HepG2 (cell line): ENCODE results near the gene DBNDD2. TPM values are rescaled to one million over a fixed set of nuclear protein-coding genes. Genes with fewer than 3 reads are reported as not detected.

Source experiments
- ATF6 ChIP-seq: sonication (generic); formaldehyde crosslinking; conservative IDR thresholded peaks from 2 replicates; pipeline ENCODE4 v1.4.0; 2020; ENCODE audit warnings: missing genetic modification reagents
- BRD4 ChIP-seq: sonication (generic); formaldehyde crosslinking; IDR thresholded peaks from 2 replicates; pipeline ENCODE4 v1.4.0; 2020; ENCODE audit warnings: missing genetic modification reagents
- CSRNP1 ChIP-seq: sonication (generic); formaldehyde crosslinking; IDR thresholded peaks from 2 replicates; pipeline ENCODE4 v1.8.1; 2023; ENCODE audit warnings: mild to moderate bottlenecking, missing genetic modification reagents
- FOXP1 ChIP-seq, 2 experiments: fragments of 450-650 bp in 1 of 2; IDR thresholded peaks; 2 replicates each; pipeline ENCODE4 v1.6.1; 2017 to 2018; ENCODE audit warnings: antibody characterized with exemption in 1 of 2
- HOXD1 ChIP-seq: sonication (generic); formaldehyde crosslinking; IDR thresholded peaks from 2 replicates; pipeline ENCODE4 v1.5.0; 2020; ENCODE audit warnings: missing genetic modification reagents
- KMT2A ChIP-seq: sonication (generic); formaldehyde crosslinking; IDR thresholded peaks from 2 replicates; pipeline ENCODE4 v1.4.0; 2020; ENCODE audit warnings: missing genetic modification reagents
- MBD4 ChIP-seq: IDR thresholded peaks from 2 replicates; pipeline ENCODE4 v1.6.1; 2012; ENCODE audit warnings: low read length, inconsistent platforms, borderline replicate concordance
- NFYC ChIP-seq: IDR thresholded peaks from 2 replicates; pipeline ENCODE4 v1.6.1; 2016; ENCODE audit warnings: missing genetic modification reagents, missing compliant biosample characterization
- RFX5 ChIP-seq: IDR thresholded peaks from 2 replicates; pipeline ENCODE4 v1.6.1; 2011; ENCODE audit warnings: low read depth, low read length, improper control_type of control experiment
- SMYD3 ChIP-seq: sonication (generic); formaldehyde crosslinking; IDR thresholded peaks from 2 replicates; pipeline ENCODE4 v1.8.1; 2023; ENCODE audit warnings: mild to moderate bottlenecking, missing genetic modification reagents
- SRY ChIP-seq: sonication (generic); formaldehyde crosslinking; IDR thresholded peaks from 2 replicates; pipeline ENCODE4 v1.8.0; 2022; ENCODE audit warnings: mild to moderate bottlenecking, missing genetic modification reagents
- TEAD2 ChIP-seq: sonication (generic); formaldehyde crosslinking; IDR thresholded peaks from 2 replicates; pipeline ENCODE4 v1.9.0; 2021; ENCODE audit warnings: missing genetic modification reagents
- YY1 ChIP-seq: IDR thresholded peaks from 2 replicates; pipeline ENCODE4 v1.6.1; 2011; ENCODE audit warnings: low read length, low read depth, moderate library complexity, mild to moderate bottlenecking; ENCODE audit not compliant: insufficient read depth, insufficient replicate concordance
- ZFX ChIP-seq: sonication (generic); formaldehyde crosslinking; IDR thresholded peaks from 2 replicates; pipeline ENCODE4 v1.4.0; 2020; ENCODE audit warnings: mild to moderate bottlenecking, low read depth, missing genetic modification reagents, moderate library complexity
- ZNF124 ChIP-seq: sonication (generic); formaldehyde crosslinking; IDR thresholded peaks from 2 replicates; pipeline ENCODE4 v1.4.0; 2020; ENCODE audit warnings: missing genetic modification reagents
- ZNF354B ChIP-seq: sonication (generic); formaldehyde crosslinking; IDR thresholded peaks from 2 replicates; pipeline ENCODE4 v1.8.0; 2022; ENCODE audit warnings: mild to moderate bottlenecking, missing genetic modification reagents
- ZNF605 ChIP-seq: sonication (generic); formaldehyde crosslinking; IDR thresholded peaks from 2 replicates; pipeline ENCODE4 v1.8.0; 2022; ENCODE audit warnings: mild to moderate bottlenecking, missing genetic modification reagents
- ZNF687 ChIP-seq: sonication (generic); formaldehyde crosslinking; IDR thresholded peaks from 2 replicates; pipeline ENCODE4 v1.5.1; 2020; ENCODE audit warnings: mild to moderate bottlenecking, missing genetic modification reagents, moderate library complexity
- ZNF761 ChIP-seq: sonication (generic); formaldehyde crosslinking; conservative IDR thresholded peaks from 2 replicates; pipeline ENCODE4 v1.4.0; 2020; ENCODE audit warnings: mild to moderate bottlenecking, missing genetic modification reagents
- ZNF766 ChIP-seq: sonication (generic); formaldehyde crosslinking; IDR thresholded peaks from 2 replicates; pipeline ENCODE4 v1.5.0; 2020; ENCODE audit warnings: missing genetic modification reagents, borderline replicate concordance
- ZNF782 ChIP-seq: sonication (generic); formaldehyde crosslinking; IDR thresholded peaks from 2 replicates; pipeline ENCODE4 v1.4.0; 2020; ENCODE audit warnings: missing genetic modification reagents, mild to moderate bottlenecking, borderline replicate concordance
- ZNF788 ChIP-seq: sonication (generic); formaldehyde crosslinking; IDR thresholded peaks from 2 replicates; pipeline ENCODE4 v1.5.0; 2020; ENCODE audit warnings: mild to moderate bottlenecking, missing genetic modification reagents, borderline replicate concordance
- ZNF792 ChIP-seq: IDR thresholded peaks from 2 replicates; pipeline ENCODE4 v1.6.1; 2016
- polyA plus RNA-seq, 8 experiments: library from polyadenylated mRNA; depleted of rRNA in 3 of 8; stranded (reverse) in 7 of 8; unstranded in 1 of 8; fragments of >200 nt; fragmentation: Illumina TruSeq in 4 of 8; extraction: Trizol in 4 of 8; gene quantifications; 2 replicates each; pipeline versions ENCODE4 v1.2.1 to v1.2.3, GENCODE V29; 2011 to 2016; ENCODE audit warnings: low read depth in 4 of 8, missing spikeins in 1 of 8, mixed read lengths in 1 of 8; ENCODE audit not compliant: insufficient read depth in 1 of 8
- total RNA-seq, 5 experiments: library from RNA; depleted of rRNA; stranded (reverse); fragments of >200 nt; fragmentation: Illumina TruSeq; extraction: Trizol; gene quantifications; 2 replicates each; pipeline ENCODE4 v1.2.3, GENCODE V29; 2016; ENCODE audit warnings: low read depth in 1 of 5

Gene DBNDD2
- total and polyA plus RNA-seq, 2 of the 13 experiments (the other 11 are each of a cell fraction or from before 2014, with no cell fraction given) = 16.7 to 47.6 TPM

GRCh38 chr20:45405571-45406259 is 2.4 kb upstream of the DBNDD2 start (continued):
- TF ChIP-seq YY1 (no peak), ZNF766 (CRISPR knock-in tag) (no peak), SRY (CRISPR knock-in tag) (no peak; the same call in 1 of the 2 replicates), ZNF687 (CRISPR knock-in tag) (no peak), ZNF124 (no peak), MBD4 (no peak), ZNF354B (CRISPR knock-in tag) (no peak), CSRNP1 (CRISPR knock-in tag) (0 out of 2 replicates have a peak, but pooled peaks have one; percentile 43), ATF6 (CRISPR knock-in tag) (no peak), KMT2A (CRISPR knock-in tag) (no peak), HOXD1 (CRISPR knock-in tag) (no peak), ZNF761 (no peak), ZNF788 (CRISPR knock-in tag) (peak; percentile 61; the same call in 1 of the 2 replicates), TEAD2 (CRISPR knock-in tag) (no peak), NFYC (CRISPR knock-in tag) (no peak), BRD4 (0 out of 2 replicates have a peak, but pooled peaks have one; percentile 37), ZFX (CRISPR knock-in tag) (no peak), SMYD3 (CRISPR knock-in tag) (no peak), ZNF782 (CRISPR knock-in tag) (peak; percentile 3; the same call in 1 of the 2 replicates), ZNF792 (CRISPR knock-in tag) (no peak), ZNF605 (CRISPR knock-in tag) (no peak), FOXP1 (IDR thresholded peaks at IDR 0.05) (no peak), FOXP1 (CRISPR knock-in tag; IDR thresholded peaks at IDR 0.05) (no peak), RFX5 (no peak)
